Subcutaneous abdominal adipose tissue (tissue), 5 donors: ENCODE data around the gene CRAMP1.
"Not testable (repeated sequence)": the region's sequence is repeated elsewhere in the genome, so short reads cannot be mapped to it uniquely, and the experiment has no call there.

ENCODE experiments used
- H3K27ac ChIP-seq: one replicate; pipeline ENCODE4 v1.7.0; 2013; ENCODE audit warnings: low read depth, mild to moderate bottlenecking, inconsistent platforms, low read length, moderate library complexity
- H3K27me3 ChIP-seq, 5 donors: one replicate each; pipeline ENCODE4 v1.7.0; 2013; ENCODE audit warnings: low read length in 5 of 5, inconsistent platforms in 1 of 5; ENCODE audit not compliant: control insufficient read depth in 5 of 5, insufficient read depth in 4 of 5
- H3K36me3 ChIP-seq, 5 donors: one replicate each; pipeline ENCODE4 v1.7.0; 2013; ENCODE audit warnings: low read length in 5 of 5; ENCODE audit not compliant: control insufficient read depth in 5 of 5, insufficient read depth in 5 of 5
- H3K4me1 ChIP-seq, 5 donors: one replicate each; pipeline ENCODE4 v1.7.0; 2013; ENCODE audit warnings: low read length in 5 of 5, mild to moderate bottlenecking in 3 of 5, moderate library complexity in 1 of 5; ENCODE audit not compliant: control insufficient read depth in 5 of 5, insufficient read depth in 5 of 5
- H3K4me3 ChIP-seq, 5 donors: one replicate each; pipeline ENCODE4 v1.7.0; 2013; ENCODE audit warnings: low read length in 5 of 5, low read depth in 1 of 5
- H3K9ac ChIP-seq, 5 donors: one replicate each; pipeline ENCODE4 v1.7.0; 2013; ENCODE audit warnings: low read length in 5 of 5, mild to moderate bottlenecking in 4 of 5, moderate library complexity in 3 of 5
- H3K9me3 ChIP-seq, 5 donors: one replicate each; pipeline ENCODE4 v1.7.0; 2013; ENCODE audit warnings: low read length in 5 of 5; ENCODE audit not compliant: control insufficient read depth in 5 of 5
- donor health status: healthy.
- donor health status: healthy.
- donor health status: healthy.
- donor health status: healthy.
- donor health status: healthy.

CRAMP1 gene

DNA sequence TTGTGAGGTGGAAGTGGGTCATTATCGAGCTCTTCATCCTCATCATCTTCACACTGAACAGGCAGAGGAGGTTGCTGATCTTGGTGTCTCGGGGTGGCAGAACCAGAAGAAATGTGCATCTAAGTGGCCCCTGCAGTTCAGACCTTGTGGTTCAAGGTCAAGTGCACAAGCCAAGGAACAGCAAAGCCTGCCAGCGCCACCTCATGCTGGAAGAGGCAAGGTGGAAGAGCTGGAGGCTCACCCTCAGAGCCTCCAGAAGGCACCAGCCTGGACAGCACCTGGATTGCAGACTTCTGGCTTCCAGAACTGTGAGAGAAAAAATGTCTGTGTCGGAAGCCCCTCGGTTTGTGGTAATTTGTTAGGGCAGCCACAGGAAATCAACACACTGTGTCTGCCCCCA, 32.9 kb upstream of the CRAMP1 start:
- Histone ChIP-seq H3K27ac (no peak overlapping the region), H3K27me3 (no peaks in the 10 kb centered on the region), H3K9ac (no peak overlapping the region), H3K9me3 (peaks cover 0 to 4% (median 0%) of the 10 kb centered on the region in 5 donors), H3K4me3 (no peak overlapping the region), H3K36me3 (peaks cover 0 to 45% (median 35%) of the 10 kb centered on the region in 5 donors), H3K4me1 (no peaks in the 10 kb centered on the region)

DNA sequence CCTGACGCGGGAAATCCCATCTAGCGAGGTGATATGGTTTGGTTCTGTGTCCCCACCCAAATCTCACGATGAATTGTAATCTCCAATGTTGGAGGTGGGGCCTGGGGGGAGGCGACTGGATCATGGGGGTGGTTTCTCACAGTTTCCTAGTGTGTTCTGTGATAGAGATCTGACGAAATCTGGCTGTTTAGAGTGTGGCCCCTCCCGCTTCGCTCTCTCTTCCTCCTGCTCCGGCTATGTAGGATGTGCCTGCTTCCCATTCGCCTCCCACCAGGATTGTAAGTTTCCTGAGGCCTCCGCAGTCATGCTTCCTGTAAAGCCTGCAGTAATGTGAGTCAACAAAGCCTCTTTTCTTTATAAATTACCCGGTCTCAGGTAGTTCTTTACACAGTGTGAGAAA, 31.9 kb upstream of the CRAMP1 start:
- no peak overlapping the region for H3K4me3 ChIP-seq
- no peak overlapping the region for H3K9ac ChIP-seq
- H3K4me1 ChIP-seq, result no peaks in the 10 kb centered on the region
- H3K36me3 ChIP-seq, result peaks cover 6 to 52% (median 44%) of the 10 kb centered on the region in 5 donors
- no peak overlapping the region for H3K27ac ChIP-seq
- no peaks in the 10 kb centered on the region for H3K27me3 ChIP-seq
- peaks cover 0 to 4% (median 0%) of the 10 kb centered on the region in 5 donors for H3K9me3 ChIP-seq

DNA sequence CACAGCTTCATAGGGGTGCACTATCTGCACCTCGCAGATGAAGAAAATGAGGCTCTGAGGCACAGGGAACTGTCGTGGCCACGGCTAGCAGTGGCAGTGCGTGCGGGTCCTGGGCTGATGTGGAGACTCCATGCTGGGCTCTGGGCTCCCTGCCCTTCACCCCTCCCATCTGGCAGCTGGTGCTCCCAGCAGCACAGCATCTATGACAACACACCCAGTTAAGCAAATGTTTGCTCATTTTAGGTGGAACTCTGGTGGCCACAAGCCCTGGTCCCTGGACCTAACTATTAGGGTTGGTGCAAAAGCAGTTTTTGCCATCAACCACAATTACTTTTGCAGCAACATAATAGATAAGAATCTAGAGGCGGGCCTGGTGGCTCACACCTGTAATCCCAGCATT, 31.2 kb upstream of the CRAMP1 start:
- Histone ChIP-seq H3K27ac (no peak overlapping the region), H3K36me3 (peaks cover 6 to 56% (median 47%) of the 10 kb centered on the region in 5 donors), H3K4me1 (no peaks in the 10 kb centered on the region), H3K27me3 (no peaks in the 10 kb centered on the region), H3K9me3 (peaks cover 0 to 4% (median 0%) of the 10 kb centered on the region in 5 donors), H3K9ac (no peak overlapping the region), H3K4me3 (no peak overlapping the region)

DNA sequence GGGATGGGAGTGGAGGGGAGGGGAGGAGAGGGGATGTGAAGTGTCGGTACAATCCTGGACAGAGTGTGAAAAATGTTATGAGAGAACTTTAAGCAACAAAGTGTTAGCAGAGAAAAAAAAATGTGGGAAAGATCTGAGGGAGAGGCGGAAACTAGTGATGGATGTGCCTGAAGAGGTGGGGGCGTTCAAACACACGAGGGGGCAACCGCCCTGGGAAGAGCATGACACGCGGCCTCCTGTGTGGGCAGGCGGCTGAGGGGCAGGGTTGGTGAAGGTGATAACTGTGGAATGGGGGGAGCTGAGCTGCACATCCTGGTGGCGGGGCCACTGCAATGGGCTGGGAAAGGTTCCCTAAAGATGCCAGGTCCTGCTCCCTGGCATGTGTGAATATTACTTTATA, 30.4 kb upstream of the CRAMP1 start:
- H3K9me3 ChIP-seq, result peaks cover 0 to 4% (median 0%) of the 10 kb centered on the region in 5 donors
- peaks cover 6 to 64% (median 51%) of the 10 kb centered on the region in 5 donors for H3K36me3 ChIP-seq
- no peaks in the 10 kb centered on the region for H3K4me1 ChIP-seq

DNA sequence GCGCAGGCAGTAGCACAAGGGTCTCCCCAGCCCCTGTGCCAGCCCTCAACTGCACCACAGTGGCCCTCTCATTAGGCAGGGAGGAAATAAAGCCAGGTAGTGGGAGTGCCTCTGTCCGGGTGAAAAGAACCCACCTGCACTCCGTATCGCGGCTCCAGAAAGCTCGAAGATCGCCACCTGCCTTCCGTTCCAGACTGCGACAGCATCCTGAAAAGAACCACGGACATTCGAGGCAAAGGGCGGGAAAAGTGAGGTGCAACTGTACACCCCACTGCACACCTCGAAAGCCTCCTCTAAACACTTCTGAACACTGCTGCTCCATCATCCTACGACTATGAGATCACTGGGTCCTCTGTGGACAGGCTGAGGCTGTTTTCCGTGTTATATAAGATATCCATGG, 29.0 kb upstream of the CRAMP1 start:
- peaks cover 0 to 4% (median 0%) of the 10 kb centered on the region in 5 donors for H3K9me3 ChIP-seq
- no peak overlapping the region for H3K27ac ChIP-seq
- H3K9ac ChIP-seq, result peak overlapping the region in 1 of 5 donors; percentile 15
- H3K4me3 ChIP-seq, result no peak overlapping the region
- no peaks in the 10 kb centered on the region for H3K27me3 ChIP-seq
- no peaks in the 10 kb centered on the region for H3K4me1 ChIP-seq
- H3K36me3 ChIP-seq, result peaks cover 6 to 77% (median 58%) of the 10 kb centered on the region in 5 donors

More for the DNA sequence above, 30.4 kb upstream of the CRAMP1 start:
- no peak overlapping the region for H3K4me3 ChIP-seq
- H3K27ac ChIP-seq, result no peak overlapping the region
- no peak overlapping the region for H3K9ac ChIP-seq
- H3K27me3 ChIP-seq, result no peaks in the 10 kb centered on the region

DNA sequence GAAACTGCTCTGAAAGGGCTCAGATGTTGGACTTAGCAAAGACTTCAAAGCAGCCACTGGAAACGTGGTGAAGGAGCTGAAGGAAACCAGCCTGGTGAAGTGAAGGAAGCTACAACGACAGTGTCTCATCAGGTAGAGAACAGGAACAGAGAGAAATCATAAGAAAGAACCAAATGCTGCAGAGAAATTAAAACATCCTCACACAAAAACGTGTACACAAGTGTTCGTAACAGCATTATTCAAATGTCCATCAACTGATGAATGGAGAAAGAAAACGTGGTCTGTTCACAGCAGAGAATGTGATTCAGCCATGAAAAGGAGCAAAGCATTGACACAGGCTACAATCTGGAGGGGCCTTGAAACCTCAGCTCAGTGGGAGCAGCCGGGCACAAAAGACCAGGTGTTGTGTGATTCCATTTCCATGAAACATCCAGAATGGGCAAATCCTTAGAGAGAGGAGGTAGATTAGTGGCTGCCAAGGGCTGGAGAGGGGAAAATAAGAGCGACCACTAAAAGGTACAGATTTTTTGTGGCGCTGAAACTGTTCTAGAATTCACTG, 27.2 kb upstream of the CRAMP1 start:
- no peaks in the 10 kb centered on the region for H3K27me3 ChIP-seq
- peaks cover 6 to 72% (median 53%) of the 10 kb centered on the region in 5 donors for H3K36me3 ChIP-seq
- no peaks in the 10 kb centered on the region for H3K4me1 ChIP-seq
- no peak overlapping the region for H3K4me3 ChIP-seq
- no peak overlapping the region for H3K9ac ChIP-seq
- no peak overlapping the region for H3K27ac ChIP-seq
- peaks cover 0 to 4% (median 0%) of the 10 kb centered on the region in 5 donors for H3K9me3 ChIP-seq

DNA sequence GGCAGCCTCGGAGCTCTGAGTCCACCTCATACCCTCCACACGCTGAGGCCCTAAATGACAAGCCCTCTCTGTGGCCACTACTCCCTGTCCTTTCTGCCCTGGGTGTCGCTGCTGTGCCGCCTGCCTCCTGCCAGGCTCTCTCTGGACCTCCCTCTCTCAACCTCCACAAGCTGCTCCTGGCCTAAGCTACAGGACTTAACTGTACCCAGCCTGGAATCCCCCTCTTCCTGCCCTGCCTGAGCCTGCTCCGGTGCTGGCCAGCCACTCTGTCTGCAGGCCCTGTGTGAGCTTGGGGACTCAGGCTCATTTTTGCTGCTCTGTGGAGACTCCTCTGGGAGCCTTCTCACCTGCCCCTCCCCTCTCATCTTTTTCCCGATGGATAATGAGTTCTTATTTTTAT, 21.8 kb upstream of the CRAMP1 start:
- H3K4me1 ChIP-seq, result no peaks in the 10 kb centered on the region
- no peak overlapping the region for H3K27ac ChIP-seq
- no peaks in the 10 kb centered on the region for H3K9me3 ChIP-seq
- no peak overlapping the region for H3K9ac ChIP-seq
- H3K4me3 ChIP-seq, result no peak overlapping the region
- no peaks in the 10 kb centered on the region for H3K27me3 ChIP-seq
- peaks cover 0 to 50% (median 32%) of the 10 kb centered on the region in 5 donors for H3K36me3 ChIP-seq

DNA sequence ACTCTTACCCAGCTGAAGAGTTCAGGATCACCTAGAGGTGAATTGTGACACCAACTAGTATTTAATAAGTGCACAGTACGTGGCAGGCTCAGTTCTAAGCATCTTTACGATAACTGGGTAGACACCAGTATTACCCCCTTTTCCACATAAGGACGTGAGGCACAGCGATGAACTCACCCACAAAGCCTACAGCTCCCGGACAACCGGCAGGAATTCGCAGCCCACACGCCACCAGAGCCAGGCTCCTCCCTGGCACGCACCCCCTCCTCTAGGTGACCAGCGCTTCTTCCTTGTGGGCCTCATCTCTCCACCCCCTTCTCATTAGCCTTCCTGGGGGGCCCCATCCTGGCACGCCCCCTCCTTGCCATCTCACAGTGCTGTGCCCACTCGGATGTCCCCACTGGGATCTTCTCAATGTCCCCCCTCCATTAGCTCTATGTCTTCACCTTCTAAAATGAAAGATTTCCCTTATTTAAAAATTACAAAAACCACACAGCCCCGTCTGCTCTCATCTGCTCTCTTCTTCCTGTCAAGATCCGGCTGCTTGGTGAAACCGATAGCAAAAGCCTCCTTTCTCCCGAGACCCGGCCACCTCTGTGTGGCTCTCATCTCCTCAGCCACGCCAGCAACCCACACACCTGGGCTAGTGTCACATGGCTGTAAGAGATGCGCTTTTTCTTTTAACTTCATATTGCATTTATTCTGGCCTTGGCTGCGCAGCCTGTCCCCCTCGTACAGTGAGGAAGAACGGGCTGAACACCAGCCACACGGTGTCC, 21.0 kb upstream of the CRAMP1 start:
- Histone ChIP-seq H3K27me3 (no peaks in the 10 kb centered on the region), H3K9me3 (no peaks in the 10 kb centered on the region), H3K27ac (no peak overlapping the region), H3K9ac (no peak overlapping the region), H3K4me1 (no peaks in the 10 kb centered on the region), H3K4me3 (no peak overlapping the region), H3K36me3 (peaks cover 0 to 47% (median 30%) of the 10 kb centered on the region in 5 donors)

DNA sequence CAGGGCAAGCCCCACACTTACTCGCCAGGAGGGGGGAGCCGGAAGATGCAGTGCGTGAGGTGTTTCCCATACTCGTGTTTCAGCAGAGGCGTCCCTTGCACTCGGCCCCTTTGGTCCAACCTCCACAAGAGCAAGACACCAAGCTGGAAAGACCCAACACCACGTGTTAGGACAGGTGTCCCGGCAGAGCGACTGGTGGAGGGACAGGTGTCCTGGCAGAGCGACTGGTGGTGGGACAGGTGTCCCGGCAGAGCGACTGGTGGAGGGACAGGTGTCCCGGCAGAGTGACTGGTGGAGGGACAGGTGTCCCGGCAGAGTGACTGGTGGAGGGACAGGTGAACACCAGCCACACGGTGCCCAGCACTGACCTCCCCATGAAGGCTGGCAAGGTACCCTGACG, 19.7 kb upstream of the CRAMP1 start:
- no peaks in the 10 kb centered on the region for H3K4me1 ChIP-seq
- H3K9ac ChIP-seq, result no peak overlapping the region
- no peaks in the 10 kb centered on the region for H3K9me3 ChIP-seq
- H3K4me3 ChIP-seq, result no peak overlapping the region
- no peak overlapping the region for H3K27ac ChIP-seq
- peaks cover 0 to 41% (median 23%) of the 10 kb centered on the region in 5 donors for H3K36me3 ChIP-seq
- H3K27me3 ChIP-seq, result no peaks in the 10 kb centered on the region

DNA sequence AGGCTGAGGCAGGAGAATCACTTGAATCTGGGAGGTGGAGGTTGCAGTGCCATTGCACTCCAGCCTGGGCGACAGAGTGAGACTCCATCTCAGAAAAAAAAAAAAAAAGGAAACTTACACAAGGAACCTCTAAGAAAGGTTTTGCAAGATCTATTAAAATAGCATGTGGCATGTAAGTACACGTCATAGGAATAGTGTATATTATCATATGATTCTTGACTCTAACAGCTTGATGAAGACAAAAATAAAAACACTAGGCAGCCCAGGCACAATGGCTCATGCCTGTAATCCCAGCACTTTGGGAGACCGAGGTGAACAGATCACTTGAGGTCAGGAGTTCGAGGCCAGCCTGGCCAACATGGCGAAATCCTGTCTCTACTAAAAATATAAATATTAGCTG, 16.6 kb upstream of the CRAMP1 start:
- not testable (repeated sequence) for H3K27me3 ChIP-seq, H3K9me3 ChIP-seq, H3K27ac ChIP-seq, H3K4me1 ChIP-seq, H3K4me3 ChIP-seq, H3K9ac ChIP-seq
- H3K36me3 ChIP-seq, result peaks cover 0 to 26% (median 12%) of the 10 kb centered on the region in 5 donors
